GM10248 (cell line): Measurements from ENCODE around the gene TBC1D4.
A peak's percentile ranks its signal among the peaks of the same experiment; 100 is the strongest.

Experiments used
- CTCF ChIA-PET: fragments of 300-600 bp; sonication (Branson Sonifier 250); formaldehyde crosslinking; extraction: SDS; loops from one replicate; lab custom pipeline; 2021; ENCODE audit warnings: antibody characterized with exemption; lab: Yijun Ruan, JAX
- POLR2A ChIA-PET: fragments of 350-650 bp; sonication (Branson Sonifier 250); formaldehyde crosslinking; extraction: SDS; loops from one replicate; lab custom pipeline; 2020; ENCODE audit warnings: antibody characterized with exemption; lab: Yijun Ruan, JAX
- DNase-seq: peaks from one replicate; pipeline ENCODE4 v3.0.0; 2012; ENCODE audit errors: extremely low spot score
- CTCF ChIP-seq: IDR thresholded peaks from 2 replicates; pipeline ENCODE4 v1.5.1; 2012; ENCODE audit warnings: mild to moderate bottlenecking, low read depth; ENCODE audit errors: extremely low read depth, missing control alignments, control extremely low read depth

TBC1D4 gene

DNA sequence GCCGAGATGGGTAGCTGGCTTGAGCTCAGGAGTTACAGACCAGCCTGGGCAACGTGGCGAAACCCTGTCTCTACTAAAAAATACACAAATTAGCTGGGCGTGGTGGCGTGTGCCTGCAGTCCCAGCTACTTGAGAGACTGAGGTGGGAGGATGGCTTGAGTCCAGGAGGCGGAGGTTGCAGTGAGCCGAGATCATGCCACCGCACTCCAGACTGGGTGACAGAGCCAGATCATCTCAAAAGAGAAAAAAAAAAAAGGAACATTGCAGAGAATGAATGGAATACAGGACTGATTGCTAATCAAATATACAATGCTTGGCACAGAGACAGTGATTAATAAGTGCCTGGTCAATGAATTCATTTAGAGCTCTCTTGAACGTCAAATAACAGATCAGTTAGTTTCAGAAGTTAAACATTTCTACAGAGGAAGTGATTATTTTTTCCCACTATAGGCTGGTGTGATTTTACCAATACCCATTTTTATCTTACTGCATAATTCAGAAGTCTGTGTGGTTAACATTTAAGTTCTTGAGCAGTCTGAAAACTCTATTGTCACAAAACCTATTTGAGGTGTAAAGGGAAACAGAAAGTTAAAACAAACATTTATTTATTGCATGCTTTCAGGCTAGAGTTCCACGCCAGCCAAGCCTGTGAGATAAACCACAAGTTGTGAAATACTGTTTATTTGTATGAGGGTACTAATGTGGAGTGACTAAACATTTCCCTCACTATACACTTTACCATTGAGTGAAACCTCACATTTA lies 7.7 kb upstream of the TBC1D4 start:
- peak; percentile 35 for DNase-seq
- ChIA-PET POLR2A (no interaction called here), CTCF (interaction anchor here (1.0 to 1.4 kb wide), 3 partner anchors 13 to 117 kb away, joined by 3 read pairs; no protein-coding TSS in a partner anchor)
- TF ChIP-seq CTCF, result no peak

DNA sequence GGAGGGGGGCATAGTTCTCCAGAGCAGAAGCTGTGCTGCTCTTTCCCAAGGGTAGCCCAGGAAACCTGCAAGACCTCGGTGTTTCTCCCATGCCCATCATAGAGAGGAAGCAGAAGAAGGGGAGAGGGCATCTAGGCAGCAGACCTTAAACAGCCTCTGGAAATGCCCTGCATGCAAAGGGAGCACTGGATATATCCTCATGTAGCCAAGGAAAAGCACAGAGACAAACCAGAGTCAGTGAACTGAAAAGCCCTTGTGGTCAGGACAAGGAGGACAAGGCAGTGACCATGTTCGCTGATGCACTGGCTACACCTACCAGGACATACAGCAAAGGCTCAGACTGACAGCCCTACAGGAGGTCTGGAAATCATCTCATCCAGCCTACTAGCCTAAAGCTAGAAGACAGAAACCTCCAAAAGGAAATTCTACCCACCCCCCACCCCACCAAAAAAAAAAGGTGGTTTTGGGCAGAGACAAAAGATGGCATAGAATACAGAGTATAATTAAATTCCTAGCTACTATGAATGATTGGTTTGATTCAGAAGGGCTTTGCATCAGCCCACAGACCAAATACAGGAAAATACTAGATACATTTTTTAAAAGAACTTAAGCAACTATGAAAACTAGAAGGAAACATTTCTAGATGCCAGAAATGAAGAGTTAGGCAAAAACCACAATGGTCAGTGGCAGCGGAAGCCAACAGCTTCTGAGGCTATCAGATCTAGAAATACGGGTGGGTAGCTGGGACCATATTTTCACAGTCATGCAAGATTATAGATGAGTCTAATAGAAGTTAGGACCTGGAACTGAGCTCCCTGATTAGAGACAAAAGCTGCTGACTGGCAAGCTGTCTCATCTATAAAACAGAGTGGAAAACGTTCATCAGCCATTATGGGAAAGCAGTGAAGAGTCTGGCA lies 4.4 kb upstream of the TBC1D4 start:
- ChIA-PET CTCF (interaction anchor here (0.7 to 7.1 kb wide), 8 partner anchors 9 to 120 kb away, joined by 3 to 59 read pairs (median 4); no protein-coding TSS in a partner anchor), POLR2A (interaction anchor here (0.9 kb wide), 1 partner anchor 9 kb away, joined by 3 read pairs; no protein-coding TSS in a partner anchor)

DNA sequence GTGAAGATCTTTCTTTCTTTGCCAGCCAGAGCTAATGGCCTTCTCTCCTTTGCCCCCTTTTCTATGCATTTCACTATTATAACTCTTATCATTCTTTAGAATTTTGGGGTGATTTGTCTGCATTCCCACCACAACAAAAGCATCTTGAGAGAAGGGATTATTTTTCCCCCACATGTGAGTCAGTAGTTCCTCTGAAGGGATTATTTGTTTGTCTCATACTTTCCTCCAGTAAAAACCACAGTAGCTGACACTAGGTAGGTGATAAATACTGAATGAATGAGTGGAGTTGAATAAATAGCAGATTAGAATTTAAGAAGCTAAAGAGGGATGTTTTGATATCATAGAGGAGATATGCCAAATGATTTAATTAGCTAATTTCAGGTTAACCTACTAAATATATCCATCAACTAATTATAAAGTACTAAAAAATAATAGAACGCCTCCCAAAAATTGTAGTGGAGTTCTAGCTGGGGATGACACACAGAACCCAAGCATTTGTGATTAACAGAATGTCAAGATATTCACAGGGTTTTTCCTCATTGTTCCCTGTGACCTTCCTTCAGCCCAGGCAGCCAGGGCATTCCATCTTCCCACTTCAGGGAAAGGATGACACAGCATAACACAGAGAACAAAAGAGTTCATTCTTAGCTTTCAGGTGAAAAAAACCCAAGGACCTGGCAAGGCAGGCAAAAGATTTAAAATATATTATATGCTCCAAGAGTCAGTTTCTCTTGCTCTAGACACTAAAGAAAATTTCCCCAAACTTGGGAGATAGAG lies 3.5 kb upstream of the TBC1D4 start:
- CTCF ChIA-PET, result interaction anchor here (0.6 to 7.1 kb wide), 8 partner anchors 10 to 113 kb away, joined by 3 to 59 read pairs (median 3); no protein-coding TSS in a partner anchor
- no peak for DNase-seq
- no peak for TF ChIP-seq CTCF
- POLR2A ChIA-PET, result no interaction called here

More for the DNA sequence above, 4.4 kb upstream of the TBC1D4 start:
- TF ChIP-seq CTCF, result no peak
- DNase-seq, result no peak

GRCh38 chr13:75482820-75483079 lies 781 bp upstream of the TBC1D4 start:
- CTCF ChIA-PET, result interaction anchor here (0.7 to 7.1 kb wide), 29 partner anchors 10 to 193 kb away, joined by 3 to 59 read pairs (median 5); partner anchors contain the start of gene UCHL3
- TF ChIP-seq CTCF, result no peak
- DNase-seq, result no peak
- POLR2A ChIA-PET, result no interaction called here

DNA sequence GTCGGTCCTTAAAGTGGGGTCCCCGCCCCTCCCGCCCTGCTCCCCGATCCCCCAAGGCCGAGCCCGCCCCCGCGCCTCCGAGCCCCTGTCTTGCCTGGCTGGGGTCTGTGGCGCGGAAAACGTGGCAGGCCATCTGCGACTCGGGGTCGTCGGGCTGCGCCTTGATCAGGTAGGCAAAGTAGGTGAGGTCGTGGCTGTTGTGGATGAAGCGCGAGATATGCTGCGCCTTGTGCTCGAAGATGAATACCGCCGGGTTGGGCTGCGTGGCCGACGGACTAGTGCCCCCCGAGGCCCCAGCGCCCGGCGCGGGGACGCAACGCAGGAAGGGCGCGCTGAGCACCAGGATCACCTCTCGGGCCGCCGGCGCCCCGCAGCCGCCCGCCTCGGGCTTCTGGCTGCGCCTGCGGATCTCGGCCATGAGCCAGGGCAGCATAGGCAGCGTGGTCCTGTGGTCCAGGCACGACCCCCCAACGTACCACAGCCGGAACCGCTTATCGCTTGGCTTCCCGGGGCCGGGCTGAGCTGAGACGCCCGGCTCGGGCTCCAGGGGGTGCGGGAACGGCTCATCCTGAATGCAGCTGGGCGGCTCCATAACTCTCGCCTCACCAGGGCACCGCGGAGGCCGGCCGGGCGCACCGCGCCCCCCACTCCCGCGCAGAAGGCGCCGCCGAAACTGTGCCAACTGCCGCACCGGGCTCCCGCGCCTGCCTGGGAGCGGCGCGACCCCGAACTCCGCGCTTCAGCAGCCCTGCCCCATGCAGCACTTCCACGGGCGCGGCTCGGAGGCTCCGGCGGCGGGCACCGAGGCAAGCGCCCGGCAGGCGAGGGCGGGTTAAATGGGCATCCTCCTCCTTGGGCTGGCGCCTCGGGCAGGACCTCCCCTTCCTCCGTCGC lies 546 bp downstream of the TBC1D4 start:
- ChIA-PET CTCF (interaction anchor here (0.7 to 7.1 kb wide), 42 partner anchors 9 to 567 kb away, joined by 3 to 59 read pairs (median 5); partner anchors contain the start of gene UCHL3), POLR2A (no interaction called here)
- peak; percentile 29 for DNase-seq
- TF ChIP-seq CTCF, result no peak
